D341Med (cell line): ENCODE data around the gene RNU6-1.
A peak's percentile ranks its signal among the peaks of the same experiment; 100 is the strongest.

Experiments used
- DNase-seq: peaks from one replicate; pipeline ENCODE4 v3.0.0; 2012; ENCODE audit warnings: low spot score

Gene RNU6-1

DNA sequence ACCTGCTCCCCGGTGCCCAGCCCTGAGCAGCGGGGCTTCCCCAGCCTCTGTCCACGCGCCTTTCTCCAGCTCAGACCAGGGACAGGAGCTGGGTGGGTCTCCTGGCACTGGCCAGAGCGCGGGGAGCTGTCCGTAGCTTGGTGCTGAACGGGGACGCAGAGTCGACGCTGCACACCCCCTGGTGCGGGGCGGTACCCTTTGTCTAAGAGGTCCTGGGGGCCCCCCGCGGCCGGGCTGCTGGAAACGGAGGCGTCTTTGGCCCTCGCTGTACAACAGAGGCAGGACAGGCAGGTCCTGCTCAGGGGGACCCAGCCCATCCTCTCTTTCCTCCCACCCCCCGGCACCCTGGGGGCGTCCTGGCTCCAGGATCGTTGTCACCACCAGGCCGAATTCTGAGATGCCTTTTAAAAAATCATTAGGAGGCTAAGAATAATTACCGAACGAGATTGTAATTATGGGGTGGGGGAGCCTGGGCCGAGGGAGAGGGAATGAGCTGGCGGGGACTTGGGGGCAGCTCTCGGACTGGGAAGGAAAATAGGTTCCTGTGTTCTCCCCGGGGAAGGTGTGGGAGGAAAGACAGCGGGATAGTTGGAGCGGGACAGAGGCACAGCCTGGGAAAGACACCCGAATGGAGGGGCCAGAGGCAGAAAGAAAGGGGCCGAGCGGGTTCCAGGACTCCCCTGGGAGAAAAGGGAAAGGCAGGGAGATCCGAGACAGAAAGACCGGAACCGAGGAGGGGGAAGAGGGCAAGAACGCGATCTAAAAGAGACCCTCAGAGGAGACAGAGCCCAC lies 18.7 kb downstream of the RNU6-1 start:
- DNase-seq, result peak; percentile 50

DNA sequence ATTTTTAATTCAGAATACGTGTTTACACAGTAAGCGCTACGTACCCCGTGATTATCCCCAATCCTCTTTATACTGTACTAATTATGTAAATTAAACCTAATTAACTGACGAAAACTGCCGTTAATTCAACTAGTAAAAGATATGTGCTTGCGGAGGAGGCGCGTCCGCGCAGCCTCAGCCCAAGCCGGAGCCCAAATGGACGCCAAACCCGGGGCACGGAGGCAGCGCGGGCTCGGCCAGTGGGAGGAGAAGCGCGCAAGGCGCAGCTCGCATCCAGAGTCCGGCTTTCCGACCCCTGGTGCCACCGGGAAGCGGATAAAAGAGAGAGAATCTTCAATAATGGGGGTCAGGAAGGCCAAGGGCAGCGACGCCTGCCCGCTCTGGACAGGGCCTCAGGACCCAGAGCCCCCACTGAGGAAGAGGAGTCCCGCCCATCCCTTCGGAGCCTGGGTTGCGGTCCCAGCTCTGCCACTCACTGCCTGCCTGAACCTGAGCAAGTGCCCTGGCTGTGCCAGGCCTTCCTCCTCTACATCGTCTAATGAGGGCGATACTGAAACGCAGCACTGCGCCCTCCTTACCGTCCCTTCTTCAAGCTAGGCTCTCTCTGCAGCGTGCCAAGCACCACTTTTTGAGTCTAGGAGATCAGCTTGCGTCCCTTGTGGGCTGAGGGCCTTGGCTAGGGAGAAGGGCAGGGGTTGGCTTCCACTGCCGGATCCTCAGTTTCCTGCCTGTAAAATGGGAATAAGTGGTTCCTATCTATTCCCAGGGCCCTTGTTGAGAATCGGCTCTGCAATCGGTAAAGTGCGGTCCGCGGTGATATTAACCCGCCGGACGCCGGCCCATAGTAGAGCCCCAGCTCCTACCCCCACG lies 19.5 kb downstream of the RNU6-1 start:
- DNase-seq, result no peak

DNA sequence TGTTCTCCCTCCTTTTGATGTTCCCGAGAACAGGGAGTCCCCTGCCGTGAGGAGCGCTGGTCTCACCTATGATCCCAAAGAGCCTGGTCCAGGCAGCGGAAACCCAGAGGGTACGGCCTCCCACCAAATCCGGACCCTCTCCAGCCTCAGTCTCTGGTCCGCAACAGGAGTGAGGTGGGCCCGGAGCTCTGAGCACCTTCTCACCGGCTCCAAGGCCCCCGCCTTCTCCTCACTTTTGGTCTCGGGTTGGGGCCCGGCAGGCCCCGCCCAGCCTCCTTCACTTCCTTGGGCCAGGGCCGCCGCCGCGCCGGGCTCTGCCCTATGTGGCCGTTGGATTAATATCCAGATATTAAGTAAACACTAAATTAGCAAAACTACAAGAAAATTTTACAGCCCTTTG lies 20.2 kb downstream of the RNU6-1 start:
- DNase-seq, result no peak

DNA sequence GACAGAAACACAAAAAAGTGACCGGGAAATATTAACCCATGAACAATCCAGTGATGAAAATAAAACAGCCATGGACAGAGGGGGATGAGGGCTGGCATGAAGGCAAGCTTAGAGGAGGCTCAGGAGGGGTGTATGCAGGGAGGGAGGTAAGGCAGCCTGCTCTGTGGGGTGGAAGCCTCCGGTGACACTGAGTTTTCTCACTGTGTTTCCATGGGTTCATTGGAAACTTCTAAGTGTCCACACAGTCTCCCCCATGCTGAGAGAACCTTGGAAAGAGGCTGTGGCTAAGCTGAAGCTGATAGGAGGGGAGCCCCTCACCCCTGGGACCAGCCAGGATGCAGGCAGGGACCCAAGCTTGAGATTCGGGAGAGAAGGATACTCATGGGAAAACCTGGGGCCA lies 21.4 kb downstream of the RNU6-1 start:
- DNase-seq, result no peak

DNA sequence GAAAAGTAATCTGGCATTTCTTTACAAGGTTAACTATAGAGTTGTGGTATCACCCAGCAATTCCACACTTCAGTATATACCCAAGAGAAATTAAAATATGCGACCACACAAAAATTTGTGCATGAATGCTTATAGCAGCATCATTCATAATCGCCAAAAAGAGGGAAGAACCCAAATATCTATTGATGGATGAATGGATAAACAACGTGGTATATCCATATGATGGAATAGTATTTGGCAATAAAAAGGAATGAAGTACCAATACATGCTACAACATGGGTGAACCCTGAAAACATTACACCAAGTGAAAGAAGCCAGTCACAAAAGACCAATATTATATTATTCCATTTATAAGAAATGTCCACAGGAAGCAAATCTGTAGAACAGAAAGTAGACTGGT lies 23.2 kb downstream of the RNU6-1 start:
- no peak for DNase-seq

DNA sequence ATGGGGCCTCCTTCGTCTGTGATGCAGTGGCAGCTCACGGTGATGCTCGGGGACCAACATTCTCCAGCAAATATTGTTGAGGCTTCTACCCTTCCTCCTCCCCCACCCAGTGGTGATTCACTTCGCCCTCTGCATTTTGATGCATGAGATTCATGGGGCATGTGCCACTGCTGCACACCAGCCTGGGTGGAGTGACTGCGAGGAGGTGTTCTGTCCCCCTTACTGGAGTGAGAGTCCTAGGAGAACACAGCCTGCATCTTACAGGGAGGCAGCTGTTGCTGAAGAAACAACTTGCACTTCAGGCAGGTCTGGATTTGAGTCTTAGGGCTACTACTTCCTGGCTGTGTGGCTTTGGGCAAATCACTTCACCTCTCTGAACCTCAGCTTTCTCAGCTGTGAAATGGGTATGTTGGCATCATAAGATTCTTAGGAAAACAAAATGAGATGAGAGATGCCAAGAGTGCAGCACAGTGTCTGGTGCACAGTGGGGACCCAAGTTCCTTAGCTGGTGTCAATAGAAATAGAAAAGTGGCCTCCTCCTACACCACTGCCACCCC lies 24.7 kb downstream of the RNU6-1 start:
- DNase-seq, result no peak

DNA sequence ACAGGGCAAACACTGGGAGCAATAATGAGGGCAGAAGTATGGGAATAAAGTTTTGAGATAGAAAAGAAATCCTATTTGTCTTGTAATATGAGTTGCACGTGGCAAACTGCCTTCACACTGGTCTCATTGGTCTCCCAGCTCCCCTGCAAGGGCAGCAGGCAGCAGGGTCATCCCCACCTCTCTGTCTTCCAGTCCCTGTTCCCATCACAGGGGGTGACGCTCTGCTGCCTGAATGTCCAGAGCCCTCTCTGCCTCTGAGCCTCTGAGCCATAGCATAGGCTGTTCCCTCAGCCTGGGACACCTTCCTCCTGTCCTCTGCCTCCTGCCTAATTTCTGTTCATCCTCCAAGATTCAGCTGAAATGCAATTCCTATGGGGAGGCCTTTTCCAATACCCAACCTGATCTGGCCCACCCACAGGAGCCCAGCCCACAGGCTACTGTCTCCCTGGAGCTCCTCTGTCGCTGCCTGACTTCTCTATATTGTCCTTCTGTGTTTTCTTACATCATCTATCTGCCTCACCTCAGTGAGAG lies 26.7 kb downstream of the RNU6-1 start:
- DNase-seq, result no peak

DNA sequence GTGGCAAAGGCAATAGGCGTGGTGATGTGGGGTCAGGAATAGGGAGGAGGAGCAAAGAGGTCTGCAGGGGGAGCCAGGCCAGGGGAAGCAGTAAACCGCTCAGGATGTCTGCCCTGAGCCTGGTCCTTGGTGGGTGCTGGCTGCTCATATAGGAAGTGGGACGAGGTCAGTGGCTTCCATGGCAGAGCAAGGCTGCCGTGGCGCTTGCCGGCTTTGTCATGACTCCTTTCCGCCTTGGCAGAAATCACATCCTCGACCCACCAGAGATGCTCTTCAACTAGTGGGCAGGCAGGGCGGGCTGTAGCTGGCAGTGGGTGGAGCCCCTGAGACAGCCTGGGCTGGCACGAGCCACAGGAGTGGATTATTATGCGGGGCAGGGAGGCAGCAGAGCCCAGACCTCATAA lies 27.6 kb downstream of the RNU6-1 start:
- DNase-seq, result no peak

DNA sequence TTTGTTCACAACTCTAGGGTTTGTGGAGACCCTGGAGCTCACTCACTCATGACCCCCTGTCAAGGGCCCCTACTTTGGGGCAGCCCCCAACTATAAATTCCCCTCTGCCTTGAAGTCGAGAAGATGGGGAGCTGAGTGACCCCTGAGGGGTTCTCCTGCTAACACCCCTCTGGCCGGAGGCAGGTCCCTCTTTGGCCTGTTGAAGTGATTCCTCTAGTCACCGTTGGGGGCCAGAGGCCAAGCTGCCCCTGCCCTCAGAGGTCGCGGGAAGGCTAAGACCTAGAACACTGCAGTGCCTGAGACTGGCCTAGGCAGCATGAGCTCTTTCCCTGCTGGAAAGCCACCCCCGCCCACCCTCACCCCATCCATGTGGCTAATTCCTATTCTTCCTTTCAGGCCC lies 30.0 kb downstream of the RNU6-1 start:
- no peak for DNase-seq

DNA sequence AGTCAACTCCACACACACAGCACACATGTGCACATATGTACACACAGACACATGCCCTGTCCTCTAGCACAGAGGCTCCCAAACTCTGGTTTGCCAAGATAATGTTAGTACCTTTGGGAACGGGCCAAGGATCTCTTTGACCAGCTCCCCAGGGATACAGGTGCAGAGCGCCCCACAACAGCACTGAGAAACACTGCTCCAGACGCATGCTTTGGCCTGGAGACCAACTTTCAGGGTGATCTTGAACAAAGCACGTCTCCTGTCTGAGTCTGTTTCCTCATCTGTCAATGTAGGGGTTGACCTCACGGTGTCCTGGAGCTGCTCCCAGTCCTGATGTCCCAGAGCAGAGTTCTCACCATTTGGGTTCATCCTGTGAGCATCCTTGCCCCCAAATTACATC lies 30.4 kb downstream of the RNU6-1 start:
- DNase-seq, result no peak

DNA sequence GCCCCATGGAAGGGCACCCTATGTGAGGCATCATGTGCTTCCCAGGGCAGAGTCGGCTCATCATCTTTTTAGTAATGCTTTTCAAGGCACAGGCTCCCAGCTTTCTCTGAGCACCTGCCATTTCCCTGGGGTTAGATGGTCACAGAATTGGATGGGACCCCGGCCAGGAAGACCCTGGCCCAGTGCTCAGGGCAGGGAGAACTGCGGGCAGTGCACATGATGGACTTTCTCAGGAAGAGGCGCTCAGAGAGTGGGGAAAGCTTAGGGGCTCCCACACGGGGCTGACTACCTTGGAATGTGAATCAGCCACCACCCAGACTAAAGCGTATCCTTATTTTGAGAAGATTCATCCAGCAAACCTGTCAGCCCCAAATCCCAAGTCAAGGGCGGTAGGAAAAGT lies 31.0 kb downstream of the RNU6-1 start:
- no peak for DNase-seq

DNA sequence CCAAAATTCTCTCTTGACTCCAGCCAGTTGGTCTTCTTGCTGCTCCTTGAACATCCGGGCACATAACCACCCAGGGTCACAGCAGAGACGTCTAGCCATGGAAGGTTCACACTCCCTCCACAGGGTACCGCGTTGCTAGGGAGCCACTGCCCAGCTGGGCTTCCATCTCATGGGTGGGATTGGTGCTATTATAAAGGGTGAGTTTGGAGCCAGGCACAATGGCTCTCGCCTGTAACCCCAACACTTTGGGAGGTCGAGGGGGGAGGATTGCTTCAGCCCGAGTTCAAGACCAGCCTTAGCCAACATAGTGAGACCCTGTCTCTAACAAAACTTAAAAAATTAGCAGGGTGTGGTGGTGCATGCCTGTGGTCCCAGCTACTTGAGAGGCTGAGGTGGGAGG lies 32.0 kb downstream of the RNU6-1 start:
- DNase-seq, result no peak

DNA sequence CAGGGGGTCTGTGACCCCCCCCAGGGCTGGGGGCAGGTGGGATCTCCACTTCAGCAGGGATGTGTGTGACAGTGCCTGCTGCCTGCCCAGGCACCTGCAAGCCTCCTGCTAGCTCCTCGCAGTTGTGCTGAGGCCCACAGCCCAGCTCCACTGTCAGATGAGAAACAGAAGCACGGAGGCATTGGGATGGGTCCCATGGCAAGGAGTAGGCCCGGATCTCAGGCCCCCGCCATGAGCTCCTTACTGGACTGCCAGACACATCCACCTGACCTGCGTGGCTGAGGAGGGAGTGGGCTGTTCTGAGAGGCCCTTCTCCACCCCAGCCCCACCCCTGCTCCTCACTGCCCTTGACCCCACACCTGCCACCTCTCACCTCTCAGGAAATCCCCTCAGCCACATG lies 32.7 kb downstream of the RNU6-1 start:
- DNase-seq, result no peak

DNA sequence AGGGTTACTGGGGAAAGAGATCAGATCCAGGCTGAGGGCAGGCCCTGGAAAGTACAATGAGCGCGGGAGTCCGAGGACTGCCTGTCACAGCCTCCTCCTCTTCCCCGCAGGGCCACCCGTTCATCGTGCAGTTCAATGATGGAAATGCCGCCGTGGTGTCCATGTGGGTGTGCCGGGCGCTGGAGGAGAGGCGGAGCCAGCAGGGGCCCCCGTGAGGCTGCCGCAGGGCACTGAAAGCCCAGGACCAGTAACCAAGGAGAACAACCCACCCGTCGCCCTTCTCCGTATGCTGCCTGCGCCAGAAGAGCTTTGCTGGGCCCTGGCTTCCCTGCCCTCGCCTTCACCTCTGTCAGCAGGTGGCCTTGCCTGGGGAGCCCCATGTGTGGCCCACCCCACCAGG lies 33.3 kb downstream of the RNU6-1 start:
- no peak for DNase-seq

DNA sequence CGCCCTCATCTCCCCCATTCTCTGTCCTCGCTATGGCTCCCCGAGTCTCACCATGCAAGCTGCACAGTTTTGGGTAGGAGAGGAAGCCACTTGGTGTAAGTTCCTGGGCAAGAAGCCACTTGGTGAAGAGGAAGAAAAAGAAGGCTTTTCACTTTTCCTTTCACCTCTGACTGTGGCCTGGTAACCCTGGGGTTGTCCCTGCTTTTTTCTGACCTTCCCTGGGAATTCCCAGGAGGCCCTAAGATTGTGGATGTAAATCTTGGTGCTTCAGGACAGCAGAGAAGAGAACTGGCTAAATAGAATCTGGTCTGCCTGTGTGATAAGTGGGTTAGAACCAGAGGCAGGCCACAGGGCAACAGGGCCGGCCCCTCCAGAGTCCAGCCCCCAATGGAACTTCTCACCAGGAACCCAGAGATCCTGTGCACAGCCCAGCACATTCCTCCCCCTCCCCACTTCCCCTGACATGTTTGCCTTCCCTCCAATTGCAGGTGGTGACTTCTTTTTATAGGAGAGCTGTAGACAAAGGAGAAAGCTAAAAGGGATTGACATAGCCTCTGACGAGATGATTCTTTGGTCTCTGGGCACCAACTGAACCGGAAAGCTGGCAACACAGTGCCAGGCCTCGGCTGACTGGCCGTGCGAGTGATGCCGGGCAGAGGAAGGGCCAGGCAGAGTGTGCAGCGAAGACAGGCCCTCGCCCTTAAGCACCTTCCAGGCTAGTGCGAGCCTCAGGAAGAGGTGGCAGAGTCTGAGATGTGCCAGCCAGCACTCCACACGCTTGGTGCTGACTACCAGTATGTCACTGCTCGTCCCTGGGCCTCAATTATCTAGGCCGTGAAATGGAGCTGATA lies 34.0 kb downstream of the RNU6-1 start:
- no peak for DNase-seq

DNA sequence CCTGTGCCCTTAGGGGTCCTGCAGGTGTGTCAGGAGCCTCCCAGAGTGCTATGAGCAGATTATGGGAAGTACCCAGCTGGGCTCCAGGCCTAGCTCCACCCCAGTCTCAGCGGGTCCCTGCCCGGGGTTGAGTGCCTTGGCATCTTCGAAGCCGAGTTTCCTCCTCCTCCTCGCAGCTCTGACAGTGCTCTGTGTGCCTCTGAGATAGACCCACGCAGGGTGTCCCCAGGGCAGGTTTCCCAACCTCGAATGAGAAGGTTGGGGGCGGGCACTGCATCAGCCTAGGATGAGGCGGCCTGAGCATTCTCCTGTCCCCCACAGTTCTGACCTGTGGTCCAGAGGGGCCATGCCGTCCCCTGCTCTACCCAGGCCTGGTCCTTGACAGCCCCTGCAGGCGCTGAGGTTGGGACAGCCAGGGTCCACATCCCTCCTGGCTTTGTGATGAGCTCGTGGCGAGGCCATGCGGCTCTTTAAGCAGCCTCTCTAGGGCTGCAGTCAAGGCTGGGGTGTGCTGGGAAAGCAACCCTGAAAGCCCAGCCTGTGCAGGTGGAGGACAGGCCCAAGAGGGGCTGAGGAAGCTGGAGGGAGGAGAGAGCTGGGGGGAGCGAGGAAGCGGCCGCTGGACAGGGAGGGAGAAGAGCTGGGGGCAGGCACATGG lies 34.7 kb downstream of the RNU6-1 start:
- no peak for DNase-seq

DNA sequence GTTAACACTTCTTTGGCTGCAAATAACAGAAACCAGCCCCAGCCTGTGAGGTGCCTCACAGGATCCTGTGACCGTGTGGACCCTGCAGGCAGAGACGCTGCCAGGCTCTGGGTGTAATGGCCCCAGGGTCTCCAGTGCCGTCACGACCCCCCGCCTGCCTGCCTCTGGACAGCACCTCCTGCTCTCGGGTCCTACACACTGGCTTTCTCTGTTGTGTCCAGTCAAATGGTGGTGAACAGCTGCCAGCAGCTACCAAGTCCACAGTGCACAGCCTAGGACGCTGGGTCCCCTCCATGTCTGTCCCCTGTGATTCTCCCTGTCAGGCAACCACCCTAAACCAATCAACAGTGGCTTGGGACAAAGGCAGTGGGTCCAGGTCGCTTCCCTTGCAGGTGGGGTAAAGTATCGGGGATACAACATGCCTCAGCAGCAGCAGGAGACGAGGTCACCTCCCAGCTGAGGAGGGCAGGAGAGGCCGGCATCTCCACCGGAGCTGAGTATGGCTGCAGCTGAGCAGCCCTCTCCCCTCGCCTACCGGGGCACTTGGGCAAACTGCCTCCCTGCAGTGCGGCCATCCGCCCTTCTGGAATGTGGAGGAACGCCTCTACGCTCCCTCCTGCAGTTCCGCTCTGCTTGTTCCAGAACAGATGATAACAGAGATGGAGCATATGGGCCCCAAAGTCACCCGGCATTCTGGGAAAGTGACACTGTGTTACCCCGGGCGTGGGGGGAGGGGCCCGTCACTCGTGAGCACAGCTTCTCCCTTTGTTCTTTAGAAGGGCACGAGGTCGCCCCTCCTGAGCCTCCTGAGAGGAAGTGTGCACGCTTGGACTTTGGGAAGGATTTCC lies 35.6 kb downstream of the RNU6-1 start:
- no peak for DNase-seq

DNA sequence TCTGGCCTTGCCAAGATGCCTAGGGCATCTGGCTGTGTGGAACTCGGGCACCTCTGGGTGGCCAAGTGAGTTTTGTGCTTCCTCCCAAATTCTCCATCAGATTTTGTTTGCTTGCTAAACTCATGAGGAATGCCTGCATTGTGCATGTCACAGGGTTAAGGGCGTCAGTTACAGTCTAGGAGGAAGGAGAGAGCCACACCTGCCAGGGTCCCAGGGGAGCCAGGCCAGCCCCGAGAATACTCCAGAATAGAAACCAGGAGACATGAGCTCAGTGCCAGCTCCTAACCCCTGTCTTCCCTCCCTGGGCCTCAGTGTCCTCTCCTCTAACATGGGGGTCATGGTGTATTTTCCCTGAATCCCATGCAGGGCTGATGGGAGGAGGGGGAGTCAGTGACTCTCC lies 36.5 kb downstream of the RNU6-1 start:
- no peak for DNase-seq

DNA sequence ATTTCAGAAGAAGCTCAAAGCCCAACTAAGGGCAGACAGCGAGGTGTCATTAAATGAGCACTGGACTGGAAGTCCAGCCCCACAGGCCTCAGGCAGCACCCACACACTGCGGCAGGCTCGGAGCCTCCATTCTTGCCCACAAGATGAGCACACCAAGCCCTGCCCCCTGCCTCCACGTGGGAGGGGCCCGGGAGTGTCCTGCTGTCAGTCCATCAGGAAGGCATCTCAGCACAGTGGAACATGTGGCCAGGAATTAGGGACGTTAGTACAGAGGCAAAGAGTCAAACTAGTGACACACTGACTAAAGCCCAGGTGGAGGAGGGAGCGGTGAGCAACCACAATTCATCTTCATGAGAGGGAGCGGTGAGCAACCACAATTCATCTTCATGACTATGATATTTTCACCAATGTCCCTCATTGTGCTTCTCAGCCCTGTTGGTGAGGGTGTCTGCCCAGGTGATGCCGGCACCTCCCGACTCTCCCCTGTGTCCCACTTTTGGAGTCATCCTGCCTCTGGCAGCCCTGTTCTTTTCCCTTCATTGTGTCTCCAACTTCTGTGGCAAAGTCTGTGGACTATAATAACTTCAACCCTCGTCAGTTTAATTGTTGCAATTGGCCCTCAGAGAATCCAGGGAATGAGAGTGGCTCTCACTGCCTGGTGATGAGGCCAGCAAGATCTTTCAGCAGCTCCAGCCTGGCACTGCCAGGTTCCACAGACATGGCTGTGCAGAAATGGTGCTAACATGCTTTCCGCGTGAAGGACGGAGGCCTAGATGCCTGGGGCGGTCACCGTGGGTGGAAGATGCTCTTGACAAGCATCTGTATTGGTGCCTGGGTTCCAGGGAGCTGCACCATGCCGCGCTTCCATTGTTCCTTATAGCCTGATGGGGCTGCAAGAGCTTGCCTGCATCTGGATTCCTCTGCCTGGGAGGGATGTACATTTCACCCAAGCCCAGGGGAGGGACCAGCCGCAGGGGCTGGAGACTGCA lies 37.6 kb downstream of the RNU6-1 start:
- no peak for DNase-seq
